Thyroid gland (tissue), 4 donors: ENCODE data around the gene ARID5A.

Source experiments
- POLR2A ChIP-seq, 2 donors: fragments of 450-650 bp; IDR thresholded peaks; one replicate each; pipeline ENCODE4 v1.6.1; 2017; ENCODE audit warnings: antibody characterized with exemption in 2 of 2, mild to moderate bottlenecking in 2 of 2, moderate library complexity in 1 of 2
- TF ChIP-seq, protein P1 (sequence below), 6 experiments: fragments of 200-600 bp in 3 of 6; fragments of 450-650 bp in 3 of 6; sonication (generic) in 3 of 6; IDR thresholded peaks; one replicate each; pipeline ENCODE4 v1.5.1; 2016 to 2019; ENCODE audit warnings: antibody characterized with exemption in 6 of 6, mild to moderate bottlenecking in 2 of 6, inconsistent platforms in 1 of 6, moderate library complexity in 1 of 6

DNA sequence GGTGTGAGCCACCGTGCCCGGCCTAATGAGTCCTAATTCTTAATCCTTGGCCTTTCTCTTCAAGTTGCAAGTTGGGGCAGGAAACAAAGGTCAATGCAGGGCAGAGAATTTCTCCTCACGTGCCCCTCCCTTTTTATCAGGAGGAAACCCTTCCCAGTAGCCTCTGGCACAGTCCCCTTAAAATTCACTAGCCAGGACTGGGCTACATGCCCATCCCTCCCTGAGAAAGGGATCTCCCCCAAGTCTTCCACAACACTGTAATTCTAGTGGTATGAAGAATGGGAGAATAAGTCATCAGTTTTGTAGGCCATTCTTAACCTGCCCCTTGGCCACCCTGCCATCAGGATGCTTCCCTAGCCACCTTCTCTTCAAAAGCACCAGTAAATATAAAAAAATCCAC is 42.2 kb downstream of the ARID5A start:
- no peak for TF ChIP-seq POLR2A (IDR thresholded peaks at IDR 0.05)
- TF ChIP-seq, protein P1, sequence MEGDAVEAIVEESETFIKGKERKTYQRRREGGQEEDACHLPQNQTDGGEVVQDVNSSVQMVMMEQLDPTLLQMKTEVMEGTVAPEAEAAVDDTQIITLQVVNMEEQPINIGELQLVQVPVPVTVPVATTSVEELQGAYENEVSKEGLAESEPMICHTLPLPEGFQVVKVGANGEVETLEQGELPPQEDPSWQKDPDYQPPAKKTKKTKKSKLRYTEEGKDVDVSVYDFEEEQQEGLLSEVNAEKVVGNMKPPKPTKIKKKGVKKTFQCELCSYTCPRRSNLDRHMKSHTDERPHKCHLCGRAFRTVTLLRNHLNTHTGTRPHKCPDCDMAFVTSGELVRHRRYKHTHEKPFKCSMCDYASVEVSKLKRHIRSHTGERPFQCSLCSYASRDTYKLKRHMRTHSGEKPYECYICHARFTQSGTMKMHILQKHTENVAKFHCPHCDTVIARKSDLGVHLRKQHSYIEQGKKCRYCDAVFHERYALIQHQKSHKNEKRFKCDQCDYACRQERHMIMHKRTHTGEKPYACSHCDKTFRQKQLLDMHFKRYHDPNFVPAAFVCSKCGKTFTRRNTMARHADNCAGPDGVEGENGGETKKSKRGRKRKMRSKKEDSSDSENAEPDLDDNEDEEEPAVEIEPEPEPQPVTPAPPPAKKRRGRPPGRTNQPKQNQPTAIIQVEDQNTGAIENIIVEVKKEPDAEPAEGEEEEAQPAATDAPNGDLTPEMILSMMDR (IDR thresholded peaks at IDR 0.05), result no peak
